K562 (cell line): ENCODE data around the gene LBHD1. TPM values are rescaled to one million over a fixed set of nuclear protein-coding genes. Genes with fewer than 3 reads are reported as not detected.

ENCODE experiments used
- ATAC-seq: fragments of 200-7000 bp; cut with Tn5 transposase; 3 replicates; pipeline ENCODE4 v1.9.1; 2020; ENCODE audit warnings: moderate library complexity
- BruUV-seq: library from RNA; stranded (reverse); fragments of 400-500 nt; replicated peaks from 2 replicates; lab custom pipeline; 2021; lab: Mats Ljungman, UMichigan
- CTCF ChIA-PET: fragments of 300-600 bp; formaldehyde crosslinking; extraction: SDS; loops from one replicate; lab custom pipeline; 2021; ENCODE audit warnings: low intra/inter-chr PET ratio; lab: Yijun Ruan, JAX
- POLR2A ChIA-PET: fragments of 300-600, 350-650 bp; sonication (Branson Sonifier 250); formaldehyde crosslinking; extraction: SDS; loops from one replicate; lab custom pipeline; 2021; ENCODE audit warnings: antibody characterized with exemption, inconsistent platforms; lab: Yijun Ruan, JAX
- DNase-seq, 4 experiments: peaks; one replicate each; pipeline versions ENCODE4 v3.0.0 to v3.0.0-alpha.2; 2011 to 2018; ENCODE audit warnings: low spot score in 3 of 4, mixed read lengths in 3 of 4; ENCODE audit errors: extremely low read depth in 1 of 4
- FAIRE-seq: peaks from 2 replicates; lab custom pipeline; 2011; peaks lifted over from hg19 to GRCh38; lab: Jason Lieb, UNC
- H2AFZ ChIP-seq: 2 replicates; pipeline ENCODE4 v1.6.0; 2011; ENCODE audit warnings: low read depth, low read length, control low read depth, inconsistent platforms
- H3K27ac ChIP-seq: fragments of 200-600 bp; 3 replicates; pipeline ENCODE4 v1.8.0; 2011; ENCODE audit warnings: low read depth, mild to moderate bottlenecking, control low read depth, inconsistent platforms, low read length, moderate library complexity, mixed read lengths; ENCODE audit errors: extremely low read depth
- H3K27me3 ChIP-seq, 2 experiments: fragments of 300-600 bp in 1 of 2; 2 replicates in 1 of 2; 3 replicates in 1 of 2; pipeline versions ENCODE4 v1.6.0 to v1.8.0; 2011; ENCODE audit warnings: inconsistent platforms in 2 of 2, low read length in 2 of 2, mild to moderate bottlenecking in 1 of 2, mixed read lengths in 1 of 2, moderate library complexity in 1 of 2; ENCODE audit not compliant: control insufficient read depth in 2 of 2, insufficient read depth in 2 of 2
- H3K36me3 ChIP-seq: fragments of 300-600 bp; 3 replicates; pipeline ENCODE4 v1.8.0; 2011; ENCODE audit warnings: mild to moderate bottlenecking, low read length, inconsistent platforms; ENCODE audit not compliant: control insufficient read depth, insufficient read depth
- H3K4me1 ChIP-seq, 2 experiments: fragments of 200-600 bp in 1 of 2; replicated peaks in 1 of 2; 2 replicates in 1 of 2; 3 replicates in 1 of 2; pipeline versions ENCODE4 v1.5.1 to v1.8.0; 2011; ENCODE audit warnings: inconsistent platforms in 2 of 2, low read length in 2 of 2, mild to moderate bottlenecking in 1 of 2, mixed read lengths in 1 of 2, moderate library complexity in 1 of 2; ENCODE audit not compliant: control insufficient read depth in 2 of 2, insufficient read depth in 2 of 2
- H3K4me2 ChIP-seq: 2 replicates; pipeline ENCODE4 v1.6.1; 2011; ENCODE audit warnings: low read length, control low read depth, inconsistent platforms, mixed read lengths; ENCODE audit not compliant: insufficient read depth
- H3K4me3 ChIP-seq: fragments of 200-600 bp; sonication (generic), shearing (Covaris generic); 2 replicates; pipeline ENCODE4 v1.5.1; 2016; ENCODE audit warnings: control low read depth, inconsistent platforms
- H3K79me2 ChIP-seq: fragments of 200-600 bp; 3 replicates; pipeline ENCODE4 v1.8.0; 2011; ENCODE audit warnings: low read length, inconsistent platforms; ENCODE audit not compliant: control insufficient read depth, insufficient read depth
- H3K9ac ChIP-seq, 2 experiments: 2 replicates each; pipeline versions ENCODE4 v1.6.0 to v1.6.1; 2011; ENCODE audit warnings: low read depth in 2 of 2, low read length in 2 of 2, control low read depth in 1 of 2, inconsistent platforms in 1 of 2, mild to moderate bottlenecking in 1 of 2, mixed read lengths in 1 of 2; ENCODE audit not compliant: insufficient read depth in 1 of 2
- H3K9me1 ChIP-seq: one replicate; pipeline ENCODE4 v1.6.0; 2011; ENCODE audit warnings: inconsistent platforms, mild to moderate bottlenecking, low read length, moderate library complexity; ENCODE audit not compliant: control insufficient read depth, insufficient read depth
- H3K9me3 ChIP-seq: replicated peaks from 2 replicates; pipeline ENCODE4 v1.5.1; 2011; ENCODE audit warnings: low read depth, low read length, inconsistent platforms; ENCODE audit not compliant: control insufficient read depth, insufficient read depth
- H4K20me1 ChIP-seq: replicated peaks from 2 replicates; pipeline ENCODE4 v1.6.1; 2011; ENCODE audit warnings: low read length, inconsistent platforms, mixed read lengths; ENCODE audit not compliant: control insufficient read depth, insufficient read depth
- CEBPG ChIP-seq, 3 experiments: fragments of 200-800 bp in 1 of 3; sonication (Bioruptor generic) in 1 of 3; sonication (generic) in 1 of 3; formaldehyde crosslinking in 1 of 3; IDR thresholded peaks in 2 of 3; conservative IDR thresholded peaks in 1 of 3; 2 replicates each; pipeline versions ENCODE4 v1.6.1 to v1.8.0; 2016 to 2022; ENCODE audit warnings: missing compliant biosample characterization in 2 of 3, missing genetic modification characterization in 2 of 3, mild to moderate bottlenecking in 1 of 3, missing genetic modification reagents in 1 of 3
- DPF2 ChIP-seq: fragments of 450-650 bp; IDR thresholded peaks from 2 replicates; pipeline ENCODE4 v1.6.1; 2016
- GATA2 ChIP-seq: sonication (generic); formaldehyde crosslinking; IDR thresholded peaks from 2 replicates; pipeline ENCODE4 v1.4.0; 2020; ENCODE audit warnings: mild to moderate bottlenecking, missing genetic modification reagents
- SMARCA4 ChIP-seq: fragments of 450-650 bp; IDR thresholded peaks from 2 replicates; pipeline ENCODE4 v1.6.1; 2016
- ZNF197 ChIP-seq: fragments of 200-800 bp; sonication (Bioruptor generic); IDR thresholded peaks from 2 replicates; pipeline ENCODE4 v1.6.1; 2016; ENCODE audit warnings: low read depth, missing genetic modification characterization, missing compliant biosample characterization
- WGBS: fragments of 100-300 bp; shearing (Covaris generic); methylation state at CpG from one replicate; pipeline ENCODE4 v1.1.6; 2016; ENCODE audit warnings: low coverage, mixed read lengths; ENCODE audit not compliant: insufficient coverage; ENCODE audit errors: missing lambda C conversion rate; 5-methylcytosine and 5-hydroxymethylcytosine counted together
- in situ Hi-C: fragments of 300-500 bp; cut with MboI; formaldehyde crosslinking; loops from 4 replicates; pipeline ENCODE4 v1.15.0; 2018; ENCODE audit warnings: inconsistent platforms, mixed read lengths
- intact Hi-C: fragments of 100-400 bp; cut with micrococcal nuclease; formaldehyde crosslinking; loops from 2 replicates; pipeline ENCODE4 v1.14.2; 2022
- polyA plus RNA-seq, 8 experiments: library from polyadenylated mRNA; depleted of rRNA in 4 of 8; stranded (reverse) in 5 of 8; unstranded in 3 of 8; fragments of >200 nt; fragmentation: Nextera tagmentation in 2 of 8; fragmentation: Illumina TruSeq in 1 of 8; extraction: Ambion mirVana in 2 of 8; extraction: Trizol in 1 of 8; gene quantifications; 2 replicates each; pipeline versions ENCODE4 v1.2.1 to v1.2.3, GENCODE V29; 2011 to 2014; ENCODE audit warnings: inconsistent platforms in 1 of 8, missing spikeins in 1 of 8
- total RNA-seq, 7 experiments: library from RNA; depleted of rRNA in 6 of 7; stranded (reverse); fragments of >200 nt in 6 of 7; fragmentation: Illumina TruSeq in 2 of 7; extraction: Trizol in 2 of 7; gene quantifications; 2 replicates each; pipeline versions ENCODE4 v1.2.1 to v1.2.3, GENCODE V29; 2011 to 2021; ENCODE audit warnings: low replicate concordance in 1 of 7
- TF ChIP-seq, protein P1 (sequence below): fragments of 150-350 bp; IDR thresholded peaks from 2 replicates; pipeline ENCODE4 v1.6.1; 2014; ENCODE audit warnings: low read depth, mild to moderate bottlenecking, low read length, borderline replicate concordance
- TF ChIP-seq, protein P2 (sequence below): fragments of 450-650 bp; IDR thresholded peaks from 2 replicates; pipeline ENCODE4 v1.6.1; 2016; ENCODE audit warnings: antibody characterized with exemption

The LBHD1 gene
- total and polyA plus RNA-seq, 9 of the 15 experiments (the other 6 are each of a cell fraction or from before 2014, with no cell fraction given) = 2.6 to 28.0 (median 12.5) TPM

DNA sequence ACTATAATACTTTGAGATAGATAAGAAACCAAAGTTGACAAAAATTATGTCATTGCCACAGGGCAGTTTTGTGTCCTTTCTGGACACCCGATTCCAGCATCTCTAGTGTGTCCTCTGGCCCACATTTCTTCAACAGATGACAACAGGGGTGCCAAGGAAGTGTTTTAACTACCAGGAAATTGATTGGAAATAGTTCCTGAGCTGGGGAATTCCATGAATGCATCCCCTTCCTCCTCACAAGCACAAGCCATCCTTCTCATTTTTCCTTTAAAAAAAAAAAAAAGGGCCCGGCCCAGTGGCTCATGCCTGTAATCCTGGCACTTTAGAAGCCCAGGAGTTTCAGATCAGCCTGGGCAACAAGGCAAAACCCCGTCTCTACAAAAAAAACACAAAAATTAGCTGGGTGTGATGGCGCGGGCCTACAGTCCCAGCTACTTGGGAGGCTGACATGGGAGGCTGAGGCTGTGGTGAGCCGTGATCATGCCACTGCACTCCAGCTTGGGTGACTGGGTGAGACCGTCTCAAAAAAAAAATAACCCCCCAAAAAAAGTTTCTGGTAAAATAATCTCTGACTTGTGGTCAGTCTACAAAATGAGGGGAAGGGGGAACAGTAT lies 49.5 kb downstream of the LBHD1 start:
- no peak for FAIRE-seq
- 93% methylated on average over 6 of the region's 7 CpGs for WGBS
- POLR2A ChIA-PET = interaction anchor here (0.6 to 2.6 kb wide), 10 partner anchors 13 to 233 kb away, joined by 3 to 24 read pairs (median 5); partner anchors contain the start of genes C11orf98, CSKMT, GANAB and MTA2

More for the DNA sequence above, 49.5 kb downstream of the LBHD1 start:
- Histone ChIP-seq H3K36me3 (peaks cover 34% of the 10 kb centered on the region), H3K9ac (peak overlapping the region; percentile 33 to 85; a peak in 3 of 4 replicates), H3K4me1 (peaks cover 12% of the 10 kb centered on the region in 2 experiments; a peak in 4 of 5 replicates), H3K79me2 (peaks cover 20% of the 10 kb centered on the region), H4K20me1 (no peaks in the 10 kb centered on the region), H3K9me1 (no peaks in the 10 kb centered on the region), H3K4me3 (no peak overlapping the region), H2AFZ (peak overlapping the region; percentile 79), H3K4me2 (peak overlapping the region; percentile 93; the same call in 1 of the 2 replicates), H3K9me3 (no peaks in the 10 kb centered on the region), H3K27me3 (no peaks in the 10 kb centered on the region), H3K27ac (peak overlapping the region; percentile 84)
- CTCF ChIA-PET = interaction anchor here (1.6 kb wide), 1 partner anchor 10 kb away, joined by 14 read pairs; the partner anchor contains the start of gene EML3
- no TSS peak for BruUV-seq
- TF ChIP-seq SMARCA4 (0 out of 2 replicates have a peak, but pooled peaks have one; percentile 4), GATA2 (0 out of 2 replicates have a peak, but pooled peaks have one; percentile 35), CEBPG (CRISPR knock-in tag; IDR thresholded peaks at IDR 0.05) (no peak), CEBPG (tag; conservative IDR thresholded peaks at IDR 0.05 in 1 of 2, IDR thresholded peaks at IDR 0.05 in 1 of 2) (peak in 1 of 2 experiments; percentile 21; a peak in 1 of 4 replicates), ZNF197 (CRISPR knock-in tag) (no peak), DPF2 (0 out of 2 replicates have a peak, but pooled peaks have one; percentile 1)
- TF ChIP-seq, protein P1, sequence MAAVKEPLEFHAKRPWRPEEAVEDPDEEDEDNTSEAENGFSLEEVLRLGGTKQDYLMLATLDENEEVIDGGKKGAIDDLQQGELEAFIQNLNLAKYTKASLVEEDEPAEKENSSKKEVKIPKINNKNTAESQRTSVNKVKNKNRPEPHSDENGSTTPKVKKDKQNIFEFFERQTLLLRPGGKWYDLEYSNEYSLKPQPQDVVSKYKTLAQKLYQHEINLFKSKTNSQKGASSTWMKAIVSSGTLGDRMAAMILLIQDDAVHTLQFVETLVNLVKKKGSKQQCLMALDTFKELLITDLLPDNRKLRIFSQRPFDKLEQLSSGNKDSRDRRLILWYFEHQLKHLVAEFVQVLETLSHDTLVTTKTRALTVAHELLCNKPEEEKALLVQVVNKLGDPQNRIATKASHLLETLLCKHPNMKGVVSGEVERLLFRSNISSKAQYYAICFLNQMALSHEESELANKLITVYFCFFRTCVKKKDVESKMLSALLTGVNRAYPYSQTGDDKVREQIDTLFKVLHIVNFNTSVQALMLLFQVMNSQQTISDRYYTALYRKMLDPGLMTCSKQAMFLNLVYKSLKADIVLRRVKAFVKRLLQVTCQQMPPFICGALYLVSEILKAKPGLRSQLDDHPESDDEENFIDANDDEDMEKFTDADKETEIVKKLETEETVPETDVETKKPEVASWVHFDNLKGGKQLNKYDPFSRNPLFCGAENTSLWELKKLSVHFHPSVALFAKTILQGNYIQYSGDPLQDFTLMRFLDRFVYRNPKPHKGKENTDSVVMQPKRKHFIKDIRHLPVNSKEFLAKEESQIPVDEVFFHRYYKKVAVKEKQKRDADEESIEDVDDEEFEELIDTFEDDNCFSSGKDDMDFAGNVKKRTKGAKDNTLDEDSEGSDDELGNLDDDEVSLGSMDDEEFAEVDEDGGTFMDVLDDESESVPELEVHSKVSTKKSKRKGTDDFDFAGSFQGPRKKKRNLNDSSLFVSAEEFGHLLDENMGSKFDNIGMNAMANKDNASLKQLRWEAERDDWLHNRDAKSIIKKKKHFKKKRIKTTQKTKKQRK = no peak
- TF ChIP-seq, protein P2, sequence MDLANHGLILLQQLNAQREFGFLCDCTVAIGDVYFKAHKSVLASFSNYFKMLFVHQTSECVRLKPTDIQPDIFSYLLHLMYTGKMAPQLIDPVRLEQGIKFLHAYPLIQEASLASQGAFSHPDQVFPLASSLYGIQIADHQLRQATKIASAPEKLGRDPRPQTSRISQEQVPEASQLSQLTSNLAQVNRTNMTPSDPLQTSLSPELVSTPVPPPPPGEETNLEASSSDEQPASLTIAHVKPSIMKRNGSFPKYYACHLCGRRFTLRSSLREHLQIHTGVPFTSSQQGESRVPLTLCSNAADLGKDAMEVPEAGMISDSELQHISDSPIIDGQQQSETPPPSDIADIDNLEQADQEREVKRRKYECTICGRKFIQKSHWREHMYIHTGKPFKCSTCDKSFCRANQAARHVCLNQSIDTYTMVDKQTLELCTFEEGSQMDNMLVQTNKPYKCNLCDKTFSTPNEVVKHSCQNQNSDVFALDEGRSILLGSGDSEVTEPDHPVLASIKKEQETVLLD = 0 out of 2 replicates have a peak, but pooled peaks have one; percentile 7
- intact Hi-C loops = loop anchor here (1.0 kb wide), 1 partner anchor 105 kb away; the partner anchor contains the start of gene HNRNPUL2
- no peak for ATAC-seq
- no peak for DNase-seq
- in situ Hi-C loops = loop anchor here (10.0 kb wide), 1 partner anchor 1198 kb away; the partner anchor contains the start of gene CPSF7
